GM12892 (cell line): ENCODE data around the gene VWA3B.

Experiments
- POLR2A ChIP-seq: IDR thresholded peaks from 2 replicates; pipeline ENCODE4 v1.6.1; 2011; ENCODE audit warnings: low read depth, low read length, control low read depth
- POLR2AphosphoS5 ChIP-seq: IDR thresholded peaks from 2 replicates; pipeline ENCODE4 v1.6.1; 2011; ENCODE audit warnings: low read depth, low read length, control low read depth
- TAF1 ChIP-seq: IDR thresholded peaks from 2 replicates; pipeline ENCODE4 v1.6.1; 2011; ENCODE audit warnings: low read depth, mild to moderate bottlenecking, control low read depth, low read length, borderline replicate concordance

DNA sequence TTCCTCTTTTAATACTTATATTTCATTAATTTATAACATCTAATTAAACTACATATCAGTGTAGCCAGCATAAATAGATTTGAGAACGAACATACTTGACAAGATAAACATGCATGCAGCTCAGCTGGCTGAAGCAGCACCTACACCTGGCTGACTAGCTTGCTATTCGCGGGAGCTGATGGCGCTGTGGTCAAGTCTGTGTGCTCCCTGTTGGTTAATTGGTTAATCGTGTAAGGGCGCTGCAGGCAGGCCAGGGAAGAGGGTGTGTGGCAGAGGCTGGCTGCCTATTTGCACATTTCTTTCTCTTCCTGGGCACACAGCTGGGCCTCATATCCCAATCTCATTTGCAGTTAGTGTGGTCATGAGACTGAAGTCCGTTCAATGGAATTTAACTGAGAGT is 14.5 kb upstream of the VWA3B start:
- no peak for TF ChIP-seq TAF1
- TF ChIP-seq POLR2AphosphoS5 = no peak
- no peak for TF ChIP-seq POLR2A
